Trophoblast cell (in vitro differentiated cells and primary cell): Measurements from ENCODE around the gene COA1.

Experiments used
- DNase-seq, 2 donors: peaks; one replicate each; pipeline ENCODE4 v3.0.0-alpha.2; 2016
- H2AFZ ChIP-seq: 2 replicates; pipeline ENCODE4 v1.6.1; 2013; ENCODE audit warnings: low read length, moderate library complexity, mild to moderate bottlenecking; ENCODE audit not compliant: insufficient read depth, poor library complexity
- H2AK5ac ChIP-seq: 2 replicates; pipeline ENCODE4 v1.6.1; 2013; ENCODE audit warnings: mild to moderate bottlenecking, low read length
- H2BK120ac ChIP-seq: 2 replicates; pipeline ENCODE4 v1.6.1; 2013; ENCODE audit warnings: low read length, mild to moderate bottlenecking, moderate library complexity; ENCODE audit not compliant: insufficient read depth, poor library complexity
- H2BK12ac ChIP-seq: 2 replicates; pipeline ENCODE4 v1.6.1; 2013; ENCODE audit warnings: mild to moderate bottlenecking, low read length, moderate library complexity
- H2BK5ac ChIP-seq: 2 replicates; pipeline ENCODE4 v1.6.1; 2013; ENCODE audit warnings: low read length, low read depth, moderate library complexity, mild to moderate bottlenecking; ENCODE audit not compliant: poor library complexity
- H3K14ac ChIP-seq: 2 replicates; pipeline ENCODE4 v1.6.1; 2013; ENCODE audit warnings: mild to moderate bottlenecking, low read length
- H3K18ac ChIP-seq: 2 replicates; pipeline ENCODE4 v1.6.1; 2013; ENCODE audit warnings: mild to moderate bottlenecking, low read length
- H3K23ac ChIP-seq: 2 replicates; pipeline ENCODE4 v1.6.1; 2013; ENCODE audit warnings: low read length
- H3K27ac ChIP-seq: 2 replicates; pipeline ENCODE4 v1.5.1; 2013; ENCODE audit warnings: low read depth, mild to moderate bottlenecking, inconsistent platforms, low read length, moderate library complexity
- H3K27me3 ChIP-seq: 2 replicates; pipeline ENCODE4 v1.6.1; 2013; ENCODE audit warnings: inconsistent platforms, mild to moderate bottlenecking, low read length, moderate library complexity; ENCODE audit not compliant: insufficient read depth
- H3K36me3 ChIP-seq, 2 experiments: 1 replicate in 1 of 2; 2 replicates in 1 of 2; pipeline ENCODE4 v1.6.1; 2013; ENCODE audit warnings: low read length in 2 of 2, mild to moderate bottlenecking in 2 of 2, moderate library complexity in 1 of 2; ENCODE audit not compliant: insufficient read depth in 2 of 2, control insufficient read depth in 1 of 2
- H3K4ac ChIP-seq: 2 replicates; pipeline ENCODE4 v1.6.1; 2013; ENCODE audit warnings: low read depth, mild to moderate bottlenecking, low read length, moderate library complexity
- H3K4me1 ChIP-seq, 2 experiments: 1 replicate in 1 of 2; 2 replicates in 1 of 2; pipeline ENCODE4 v1.6.1; 2013; ENCODE audit warnings: low read length in 2 of 2, mild to moderate bottlenecking in 2 of 2, moderate library complexity in 1 of 2; ENCODE audit not compliant: insufficient read depth in 2 of 2, control insufficient read depth in 1 of 2
- H3K4me2 ChIP-seq: 2 replicates; pipeline ENCODE4 v1.6.1; 2013; ENCODE audit warnings: inconsistent platforms, mild to moderate bottlenecking, low read length, moderate library complexity
- H3K4me3 ChIP-seq: 2 replicates; pipeline ENCODE4 v1.5.1; 2013; ENCODE audit warnings: mild to moderate bottlenecking, low read depth, low read length, inconsistent platforms
- H3K79me1 ChIP-seq: one replicate; pipeline ENCODE4 v1.6.1; 2013; ENCODE audit warnings: low read length
- H3K79me2 ChIP-seq: 2 replicates; pipeline ENCODE4 v1.6.1; 2013; ENCODE audit warnings: low read length, mild to moderate bottlenecking; ENCODE audit not compliant: control insufficient read depth, insufficient read depth, poor library complexity
- H3K9ac ChIP-seq: 2 replicates; pipeline ENCODE4 v1.6.1; 2013; ENCODE audit warnings: mild to moderate bottlenecking, low read length
- H3K9me3 ChIP-seq: 2 replicates; pipeline ENCODE4 v1.6.1; 2013; ENCODE audit warnings: low read depth, mild to moderate bottlenecking, control low read depth, inconsistent platforms, low read length; ENCODE audit not compliant: insufficient read depth
- H4K12ac ChIP-seq: 2 replicates; pipeline ENCODE4 v1.6.1; 2013; ENCODE audit warnings: low read depth, mild to moderate bottlenecking, low read length, moderate library complexity
- H4K8ac ChIP-seq: 2 replicates; pipeline ENCODE4 v1.6.1; 2013; ENCODE audit warnings: low read depth, mild to moderate bottlenecking, low read length, moderate library complexity
- H4K91ac ChIP-seq: one replicate; pipeline ENCODE4 v1.6.1; 2013; ENCODE audit warnings: low read depth, mild to moderate bottlenecking, low read length, moderate library complexity
- WGBS: extraction: QIAGEN DNeasy Blood & Tissue Kit; methylation state at CpG from one replicate; pipeline ENCODE4 v1.1.7; 2013; ENCODE audit warnings: missing lambda C conversion rate; ENCODE audit not compliant: insufficient read length, insufficient coverage; ENCODE audit errors: extremely low coverage; 5-methylcytosine and 5-hydroxymethylcytosine counted together

COA1 gene

GRCh38 chr7:43656997-43657396 is 72.3 kb downstream of the COA1 start:
- no peaks in the 10 kb centered on the region for H3K4me1 ChIP-seq
- no peak overlapping the region for H3K4ac ChIP-seq
- H2AK5ac ChIP-seq, result no peak overlapping the region
- H4K8ac ChIP-seq, result no peak overlapping the region
- H3K36me3 ChIP-seq, result peaks cover 0 to 4% of the 10 kb centered on the region in 2 experiments
- no peak overlapping the region for H4K12ac ChIP-seq
- H3K23ac ChIP-seq, result no peak overlapping the region
- no peak overlapping the region for H2BK120ac ChIP-seq
- H3K79me1 ChIP-seq, result no peaks in the 10 kb centered on the region
- no peaks in the 10 kb centered on the region for H3K9me3 ChIP-seq
- no peaks in the 10 kb centered on the region for H3K27me3 ChIP-seq
- no peak overlapping the region for H4K91ac ChIP-seq
- no CpG with 5 or more reads among the region's 2 CpGs for WGBS
- H2BK5ac ChIP-seq, result no peak overlapping the region
- no peak overlapping the region for H3K14ac ChIP-seq
- no peaks in the 10 kb centered on the region for H3K79me2 ChIP-seq
- DNase-seq, result no peak
- H3K4me2 ChIP-seq, result no peak overlapping the region
- H3K27ac ChIP-seq, result no peak overlapping the region
- no peak overlapping the region for H2AFZ ChIP-seq
- no peak overlapping the region for H2BK12ac ChIP-seq
- no peak overlapping the region for H3K4me3 ChIP-seq
- H3K9ac ChIP-seq, result no peak overlapping the region
- H3K18ac ChIP-seq, result no peak overlapping the region

GRCh38 chr7:43655584-43655983 is 73.7 kb downstream of the COA1 start:
- no peak for DNase-seq

GRCh38 chr7:43653891-43654504 is 75.3 kb downstream of the COA1 start:
- no peak overlapping the region for H3K4ac ChIP-seq
- H3K14ac ChIP-seq, result no peak overlapping the region
- H3K79me1 ChIP-seq, result peaks cover 2% of the 10 kb centered on the region
- no peak overlapping the region for H2BK5ac ChIP-seq
- no peak overlapping the region for H4K8ac ChIP-seq
- H4K91ac ChIP-seq, result no peak overlapping the region
- no peak for DNase-seq
- H3K4me1 ChIP-seq, result peaks cover 5 to 10% of the 10 kb centered on the region in 2 experiments
- no peak overlapping the region for H3K4me2 ChIP-seq
- H3K23ac ChIP-seq, result no peak overlapping the region
- no peak overlapping the region for H2BK12ac ChIP-seq
- no peaks in the 10 kb centered on the region for H3K79me2 ChIP-seq
- no CpG with 5 or more reads among the region's 4 CpGs for WGBS
- no peak overlapping the region for H3K18ac ChIP-seq
- no peaks in the 10 kb centered on the region for H3K27me3 ChIP-seq
- H2AFZ ChIP-seq, result no peak overlapping the region
- no peak overlapping the region for H2AK5ac ChIP-seq
- H3K36me3 ChIP-seq, result peaks cover 0 to 4% of the 10 kb centered on the region in 2 experiments
- no peak overlapping the region for H3K27ac ChIP-seq
- no peak overlapping the region for H3K4me3 ChIP-seq
- no peak overlapping the region for H2BK120ac ChIP-seq
- H4K12ac ChIP-seq, result no peak overlapping the region
- H3K9ac ChIP-seq, result no peak overlapping the region
- H3K9me3 ChIP-seq, result no peaks in the 10 kb centered on the region

More at GRCh38 chr7:43655584-43655983, 73.7 kb downstream of the COA1 start:
- Histone ChIP-seq H4K91ac (no peak overlapping the region), H3K14ac (no peak overlapping the region), H2BK5ac (no peak overlapping the region), H3K23ac (no peak overlapping the region), H3K9ac (no peak overlapping the region), H3K27me3 (no peaks in the 10 kb centered on the region), H3K4ac (no peak overlapping the region), H3K36me3 (peaks cover 0 to 4% of the 10 kb centered on the region in 2 experiments), H3K4me1 (peaks cover 0 to 4% of the 10 kb centered on the region in 2 experiments), H2BK120ac (no peak overlapping the region), H3K79me2 (no peaks in the 10 kb centered on the region), H2BK12ac (no peak overlapping the region), H3K18ac (no peak overlapping the region), H4K8ac (no peak overlapping the region), H3K27ac (no peak overlapping the region), H3K4me2 (no peak overlapping the region), H3K9me3 (no peaks in the 10 kb centered on the region), H3K79me1 (no peaks in the 10 kb centered on the region), H4K12ac (no peak overlapping the region), H3K4me3 (no peak overlapping the region), H2AFZ (no peak overlapping the region), H2AK5ac (no peak overlapping the region)
- WGBS, result no CpG with 5 or more reads among the region's 3 CpGs

- no peak for DNase-seq
- no peak overlapping the region for H2BK12ac ChIP-seq
- no peak overlapping the region for H4K91ac ChIP-seq
- H3K79me1 ChIP-seq, result peaks cover 2% of the 10 kb centered on the region
- no peak overlapping the region for H3K4me2 ChIP-seq
- H3K9me3 ChIP-seq, result no peaks in the 10 kb centered on the region
- peaks cover 5 to 11% of the 10 kb centered on the region in 2 experiments for H3K4me1 ChIP-seq
- H3K18ac ChIP-seq, result no peak overlapping the region
- no peak overlapping the region for H3K27ac ChIP-seq
- no peak overlapping the region for H3K23ac ChIP-seq
- WGBS, result no CpG with 5 or more reads among the region's 4 CpGs
- no peak overlapping the region for H3K14ac ChIP-seq
- H3K79me2 ChIP-seq, result no peaks in the 10 kb centered on the region
- no peak overlapping the region for H4K8ac ChIP-seq
- no peak overlapping the region for H2BK120ac ChIP-seq
- no peak overlapping the region for H3K4ac ChIP-seq
- peaks cover 0 to 1% of the 10 kb centered on the region in 2 experiments for H3K36me3 ChIP-seq
- no peak overlapping the region for H2AK5ac ChIP-seq
- H2AFZ ChIP-seq, result no peak overlapping the region
- no peak overlapping the region for H4K12ac ChIP-seq
- no peak overlapping the region for H2BK5ac ChIP-seq
- H3K27me3 ChIP-seq, result no peaks in the 10 kb centered on the region
- no peak overlapping the region for H3K9ac ChIP-seq
- no peak overlapping the region for H3K4me3 ChIP-seq
Measured at GRCh38 chr7:43653466-43653865, 75.9 kb downstream of the COA1 start.
